ENCODE results near the gene JAG2.

GRCh38 chr14:105093431-105094192, 75.0 kb downstream of the JAG2 start:
- TF ChIP-seq SPI1 (IDR thresholded peaks at IDR 0.05; ENCODE audit: borderline replicate concordance, low read depth): no peak
- TF ChIP-seq, protein P1, sequence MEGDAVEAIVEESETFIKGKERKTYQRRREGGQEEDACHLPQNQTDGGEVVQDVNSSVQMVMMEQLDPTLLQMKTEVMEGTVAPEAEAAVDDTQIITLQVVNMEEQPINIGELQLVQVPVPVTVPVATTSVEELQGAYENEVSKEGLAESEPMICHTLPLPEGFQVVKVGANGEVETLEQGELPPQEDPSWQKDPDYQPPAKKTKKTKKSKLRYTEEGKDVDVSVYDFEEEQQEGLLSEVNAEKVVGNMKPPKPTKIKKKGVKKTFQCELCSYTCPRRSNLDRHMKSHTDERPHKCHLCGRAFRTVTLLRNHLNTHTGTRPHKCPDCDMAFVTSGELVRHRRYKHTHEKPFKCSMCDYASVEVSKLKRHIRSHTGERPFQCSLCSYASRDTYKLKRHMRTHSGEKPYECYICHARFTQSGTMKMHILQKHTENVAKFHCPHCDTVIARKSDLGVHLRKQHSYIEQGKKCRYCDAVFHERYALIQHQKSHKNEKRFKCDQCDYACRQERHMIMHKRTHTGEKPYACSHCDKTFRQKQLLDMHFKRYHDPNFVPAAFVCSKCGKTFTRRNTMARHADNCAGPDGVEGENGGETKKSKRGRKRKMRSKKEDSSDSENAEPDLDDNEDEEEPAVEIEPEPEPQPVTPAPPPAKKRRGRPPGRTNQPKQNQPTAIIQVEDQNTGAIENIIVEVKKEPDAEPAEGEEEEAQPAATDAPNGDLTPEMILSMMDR (IDR thresholded peaks at IDR 0.05; ENCODE audit: insufficient read depth, low read length): peak; percentile 2

Measured in HL-60 (cell line).